ENCODE measurements around the gene RHCE. TPM values are rescaled to one million over a fixed set of nuclear protein-coding genes. Genes with fewer than 3 reads are reported as not detected.
"Not testable (repeated sequence)": the region's sequence is repeated elsewhere in the genome, so short reads cannot be mapped to it uniquely, and the experiment has no call there.

Gene RHCE
- total and polyA plus RNA-seq, 9 of the 15 experiments (the other 6 are each of a cell fraction or from before 2014, with no cell fraction given), result 5.4 to 31.5 (median 12.6) TPM

DNA sequence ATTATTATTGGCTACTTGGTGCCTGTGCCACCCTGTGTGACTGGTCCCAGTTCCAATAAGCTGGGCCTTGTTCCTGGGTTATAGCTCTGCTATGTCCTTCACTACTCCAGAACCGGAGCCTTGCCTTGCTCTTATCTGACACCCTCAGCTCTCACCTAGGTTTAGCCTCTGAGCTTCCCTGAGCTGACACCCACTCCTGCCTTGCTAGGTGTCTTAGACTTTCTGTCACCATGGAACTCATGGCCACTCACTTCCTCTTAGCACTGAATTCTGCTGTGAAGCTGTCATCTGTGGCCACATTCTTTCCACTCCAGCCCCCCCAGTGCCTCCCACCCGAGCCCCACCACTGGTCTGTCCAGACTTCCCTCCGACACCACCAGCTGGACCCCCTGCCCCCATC lies 30.9 kb downstream of the RHCE start:
- H3K36me3 ChIP-seq (ENCODE audit: control insufficient read depth, insufficient read depth, low read length); H3K27ac ChIP-seq (ENCODE audit: extremely low read depth, low read depth, low read length); H3K9me1 ChIP-seq (ENCODE audit: control insufficient read depth, insufficient read depth, low read length); H3K9me3 ChIP-seq (replicated peaks; ENCODE audit: control insufficient read depth, insufficient read depth, low read depth, low read length); CTCF ChIA-PET (ENCODE audit: low intra/inter-chr PET ratio); H3K9ac ChIP-seq (ENCODE audit: insufficient read depth in 1 of 2, low read depth in 2 of 2, low read length in 2 of 2); H3K4me2 ChIP-seq (ENCODE audit: insufficient read depth, low read length); in situ Hi-C loops (cut with MboI); H3K79me2 ChIP-seq (ENCODE audit: control insufficient read depth, insufficient read depth, low read length); H3K4me1 ChIP-seq (replicated peaks in 1 of 2; ENCODE audit: control insufficient read depth in 2 of 2, insufficient read depth in 2 of 2, low read length in 2 of 2); H2AFZ ChIP-seq (ENCODE audit: low read depth, low read length); POLR2A ChIA-PET; BruUV-seq (replicated peaks); H4K20me1 ChIP-seq (replicated peaks; ENCODE audit: control insufficient read depth, insufficient read depth, low read length); H3K4me3 ChIP-seq; H3K27me3 ChIP-seq (ENCODE audit: control insufficient read depth in 2 of 2, insufficient read depth in 2 of 2, low read length in 2 of 2): not testable (repeated sequence)
- DNase-seq (ENCODE audit: extremely low read depth in 1 of 4, low spot score in 3 of 4), result peak in 1 of 4 experiments; percentile 47
- 42% methylated on average over 3 of the region's 3 CpGs for WGBS (ENCODE audit: insufficient coverage, low coverage, missing lambda C conversion rate)
- FAIRE-seq, result peak; percentile 78
- intact Hi-C loops (cut with micrococcal nuclease), result loop anchor here (10.0 kb wide), 1 partner anchor 145 kb away; the partner anchor contains the start of gene RSRP1
- peak; percentile 63 for ATAC-seq
- 0 out of 2 replicates have a peak, but pooled peaks have one; percentile 14 for TF ChIP-seq EGR1 (conservative IDR thresholded peaks at IDR 0.05)

DNA sequence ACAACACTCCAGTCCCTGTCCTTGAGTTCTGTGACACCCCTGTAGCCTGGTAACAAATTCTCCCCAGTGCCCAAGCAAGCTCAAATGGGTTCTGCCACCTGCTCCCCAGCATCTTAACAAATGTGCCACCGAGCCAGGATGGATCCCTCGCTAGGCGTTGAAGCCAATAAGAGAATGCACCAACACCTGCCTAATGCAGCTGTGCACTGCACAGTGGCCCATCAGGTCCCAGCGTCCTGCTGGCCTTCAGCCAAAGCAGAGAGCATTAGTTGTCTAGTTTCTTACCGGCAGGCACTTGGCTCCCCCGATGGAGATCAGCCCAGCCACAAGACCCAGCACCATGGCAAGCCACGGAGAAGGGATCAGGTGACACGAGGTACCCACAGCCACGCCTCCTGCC lies 31.9 kb downstream of the RHCE start:
- H3K27me3 ChIP-seq (ENCODE audit: control insufficient read depth in 2 of 2, insufficient read depth in 2 of 2, low read length in 2 of 2); H2AFZ ChIP-seq (ENCODE audit: low read depth, low read length); H4K20me1 ChIP-seq (replicated peaks; ENCODE audit: control insufficient read depth, insufficient read depth, low read length); H3K79me2 ChIP-seq (ENCODE audit: control insufficient read depth, insufficient read depth, low read length); intact Hi-C loops (cut with micrococcal nuclease); H3K4me3 ChIP-seq; H3K9me1 ChIP-seq (ENCODE audit: control insufficient read depth, insufficient read depth, low read length); H3K27ac ChIP-seq (ENCODE audit: extremely low read depth, low read depth, low read length); FAIRE-seq; H3K4me1 ChIP-seq (replicated peaks in 1 of 2; ENCODE audit: control insufficient read depth in 2 of 2, insufficient read depth in 2 of 2, low read length in 2 of 2); in situ Hi-C loops (cut with MboI); BruUV-seq (replicated peaks); H3K9ac ChIP-seq (ENCODE audit: insufficient read depth in 1 of 2, low read depth in 2 of 2, low read length in 2 of 2); H3K9me3 ChIP-seq (replicated peaks; ENCODE audit: control insufficient read depth, insufficient read depth, low read depth, low read length); H3K4me2 ChIP-seq (ENCODE audit: insufficient read depth, low read length); CTCF ChIA-PET (ENCODE audit: low intra/inter-chr PET ratio); H3K36me3 ChIP-seq (ENCODE audit: control insufficient read depth, insufficient read depth, low read length): not testable (repeated sequence)
- POLR2A ChIA-PET, result interaction anchor here (0.6 kb wide), 1 partner anchor 533 kb away, joined by 3 read pairs; no protein-coding TSS in a partner anchor
- WGBS (ENCODE audit: insufficient coverage, low coverage, missing lambda C conversion rate), result 43% methylated on average over 7 of the region's 9 CpGs
- peak; percentile 16; the same call in 1 of the 3 replicates for ATAC-seq
- TF ChIP-seq NFIC (IDR thresholded peaks at IDR 0.05), result peak; percentile 73
- DNase-seq (ENCODE audit: extremely low read depth in 1 of 4, low spot score in 3 of 4), result peak in 1 of 4 experiments; percentile 16

DNA sequence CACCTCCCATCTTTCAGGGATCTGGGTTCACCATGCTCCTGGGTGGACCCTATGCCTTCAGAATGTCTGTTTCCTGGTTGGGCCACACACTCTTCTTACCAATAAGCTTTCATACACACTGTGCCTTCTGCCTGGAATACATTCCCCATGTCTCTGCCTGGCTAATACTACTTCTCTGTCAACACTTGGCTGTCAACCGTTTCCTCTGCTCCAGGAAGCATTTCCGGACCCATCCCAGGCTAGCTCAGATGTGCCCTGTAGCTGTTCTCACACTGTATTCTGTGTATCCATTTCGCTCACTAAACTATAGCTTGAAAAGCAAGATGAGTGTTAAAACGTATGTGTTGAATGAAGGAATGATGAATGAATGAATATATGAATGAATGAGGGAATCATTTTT lies 33.5 kb downstream of the RHCE start:
- H3K4me3 ChIP-seq; H3K4me1 ChIP-seq (replicated peaks in 1 of 2; ENCODE audit: control insufficient read depth in 2 of 2, insufficient read depth in 2 of 2, low read length in 2 of 2); BruUV-seq (replicated peaks); H3K4me2 ChIP-seq (ENCODE audit: insufficient read depth, low read length); H3K36me3 ChIP-seq (ENCODE audit: control insufficient read depth, insufficient read depth, low read length); in situ Hi-C loops (cut with MboI); H4K20me1 ChIP-seq (replicated peaks; ENCODE audit: control insufficient read depth, insufficient read depth, low read length); CTCF ChIA-PET (ENCODE audit: low intra/inter-chr PET ratio); DNase-seq (ENCODE audit: extremely low read depth in 1 of 4, low spot score in 3 of 4); H3K27ac ChIP-seq (ENCODE audit: extremely low read depth, low read depth, low read length); intact Hi-C loops (cut with micrococcal nuclease); H3K9me3 ChIP-seq (replicated peaks; ENCODE audit: control insufficient read depth, insufficient read depth, low read depth, low read length); H3K9ac ChIP-seq (ENCODE audit: insufficient read depth in 1 of 2, low read depth in 2 of 2, low read length in 2 of 2); ATAC-seq; H2AFZ ChIP-seq (ENCODE audit: low read depth, low read length); H3K27me3 ChIP-seq (ENCODE audit: control insufficient read depth in 2 of 2, insufficient read depth in 2 of 2, low read length in 2 of 2); H3K9me1 ChIP-seq (ENCODE audit: control insufficient read depth, insufficient read depth, low read length); H3K79me2 ChIP-seq (ENCODE audit: control insufficient read depth, insufficient read depth, low read length): not testable (repeated sequence)
- WGBS (ENCODE audit: insufficient coverage, low coverage, missing lambda C conversion rate), result 51% methylated on average over 4 of the region's 4 CpGs
- POLR2A ChIA-PET, result interaction anchor here (1.0 kb wide), 1 partner anchor 10 kb away, joined by 3 read pairs; no protein-coding TSS in a partner anchor
- FAIRE-seq, result peak; percentile 35

DNA sequence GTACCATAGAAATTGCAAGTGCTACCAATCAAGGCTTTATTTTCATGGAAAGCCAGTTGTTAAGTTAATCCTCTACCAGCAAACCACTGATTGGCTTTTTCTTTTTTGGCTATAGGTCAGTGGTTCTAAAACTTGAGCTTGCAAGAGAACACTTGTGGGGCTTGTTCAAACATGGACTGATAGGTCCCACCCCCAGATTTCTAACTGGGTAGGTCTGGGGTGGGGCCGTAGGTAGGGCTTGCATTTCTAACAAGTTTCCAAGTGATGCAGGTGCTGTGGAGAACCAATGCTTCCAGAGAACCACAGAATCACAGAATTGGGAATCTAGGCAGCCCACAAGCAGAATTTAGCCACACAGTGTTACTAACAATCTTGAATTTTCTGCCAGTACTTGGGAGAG lies 36.8 kb downstream of the RHCE start:
- FAIRE-seq; intact Hi-C loops (cut with micrococcal nuclease); H3K79me2 ChIP-seq (ENCODE audit: control insufficient read depth, insufficient read depth, low read length); H3K9me3 ChIP-seq (replicated peaks; ENCODE audit: control insufficient read depth, insufficient read depth, low read depth, low read length); H3K9ac ChIP-seq (ENCODE audit: insufficient read depth in 1 of 2, low read depth in 2 of 2, low read length in 2 of 2); H3K27ac ChIP-seq (ENCODE audit: extremely low read depth, low read depth, low read length); H3K4me1 ChIP-seq (replicated peaks in 1 of 2; ENCODE audit: control insufficient read depth in 2 of 2, insufficient read depth in 2 of 2, low read length in 2 of 2); POLR2A ChIA-PET; DNase-seq (ENCODE audit: extremely low read depth in 1 of 4, low spot score in 3 of 4); CTCF ChIA-PET (ENCODE audit: low intra/inter-chr PET ratio); H2AFZ ChIP-seq (ENCODE audit: low read depth, low read length); H3K4me3 ChIP-seq; ATAC-seq; in situ Hi-C loops (cut with MboI); H3K4me2 ChIP-seq (ENCODE audit: insufficient read depth, low read length); H3K9me1 ChIP-seq (ENCODE audit: control insufficient read depth, insufficient read depth, low read length); H3K36me3 ChIP-seq (ENCODE audit: control insufficient read depth, insufficient read depth, low read length); H4K20me1 ChIP-seq (replicated peaks; ENCODE audit: control insufficient read depth, insufficient read depth, low read length); BruUV-seq (replicated peaks); H3K27me3 ChIP-seq (ENCODE audit: control insufficient read depth in 2 of 2, insufficient read depth in 2 of 2, low read length in 2 of 2): not testable (repeated sequence)
- WGBS (ENCODE audit: insufficient coverage, low coverage, missing lambda C conversion rate), result no CpG with 5 or more reads among the region's 1 CpG

Data from K562 (cell line).